SK-N-MC (cell line): ENCODE data around the gene TRIM46.

Experiments used
- EZH2 ChIP-seq: fragments of 200-600 bp; sonication (generic); IDR thresholded peaks from one replicate; pipeline ENCODE4 v1.6.1; 2017; ENCODE audit warnings: antibody characterized with exemption
- FOXP2 ChIP-seq: optimal IDR thresholded peaks from 2 replicates; pipeline ENCODE3; 2011; ENCODE audit warnings: mild to moderate bottlenecking, moderate library complexity; ENCODE audit not compliant: insufficient read depth; ENCODE audit errors: extremely low read length, control extremely low read depth
- POLR2AphosphoS5 ChIP-seq: IDR thresholded peaks from 2 replicates; pipeline ENCODE4 v1.6.1; 2012; ENCODE audit warnings: mild to moderate bottlenecking, low read depth, low read length, borderline replicate concordance

DNA sequence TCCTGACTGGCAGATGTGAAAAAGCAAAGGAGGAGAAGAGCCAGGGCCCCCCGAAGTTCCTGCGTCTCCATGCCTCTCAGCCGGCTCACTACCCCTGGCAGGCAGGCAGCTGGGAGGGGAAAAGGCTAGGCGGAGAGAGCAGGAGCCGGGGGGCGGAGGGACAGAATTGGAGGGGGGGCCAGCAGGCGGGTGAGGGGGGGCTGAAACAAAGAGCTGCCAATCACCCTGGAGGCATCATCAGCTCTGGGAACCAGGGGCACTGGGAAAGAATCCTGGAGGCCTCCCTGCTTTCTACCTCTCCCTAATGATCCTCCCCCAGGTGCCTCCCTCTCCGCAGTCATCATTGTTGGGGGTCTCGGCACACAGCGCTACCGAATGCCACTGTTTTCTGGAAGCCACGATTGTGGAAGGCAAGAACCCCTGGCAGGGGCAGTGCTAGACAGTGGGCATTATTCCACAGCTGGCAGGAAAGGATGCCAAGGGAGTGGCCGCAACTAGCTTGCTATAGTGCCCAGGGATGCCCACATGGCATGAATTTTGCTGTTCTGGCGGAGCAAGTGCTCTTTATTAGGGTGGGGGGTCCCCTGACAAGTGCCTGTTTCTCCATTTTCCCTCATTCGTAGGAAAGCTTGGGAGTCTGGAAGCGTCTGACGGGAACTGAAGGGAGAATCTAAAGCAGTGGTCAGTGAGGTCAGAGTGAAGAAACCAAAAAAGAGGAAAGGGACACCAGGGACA is 34.3 kb downstream of the TRIM46 start, which contains the start of gene THBS3:
- TF ChIP-seq EZH2 = no peak
- no peak for TF ChIP-seq POLR2AphosphoS5
- TF ChIP-seq FOXP2 = no peak
